Colon (tissue), 2 donors: ENCODE data around the gene PRRG2.

Experiments used
- FAIRE-seq: peaks from 2 replicates; lab custom pipeline; 2012; peaks lifted over from hg19 to GRCh38; lab: Jason Lieb, UNC
- donor health status: control.
- donor health status: control.

PRRG2 gene

GRCh38 chr19:49557641-49558325, 23.3 kb upstream of the PRRG2 start:
- FAIRE-seq, result no peak

GRCh38 chr19:49558591-49558990, 22.5 kb upstream of the PRRG2 start:
- no peak for FAIRE-seq

GRCh38 chr19:49559443-49559842, 21.7 kb upstream of the PRRG2 start:
- FAIRE-seq, result no peak

- FAIRE-seq, result no peak
These were observed 21.2 kb upstream of the PRRG2 start for GRCh38 chr19:49559928-49560327.

GRCh38 chr19:49560358-49560900, 20.7 kb upstream of the PRRG2 start:
- no peak for FAIRE-seq

GRCh38 chr19:49564616-49565045, 16.5 kb upstream of the PRRG2 start:
- no peak for FAIRE-seq

- no peak for FAIRE-seq
These were observed 15.9 kb upstream of the PRRG2 start for GRCh38 chr19:49565261-49565660.

GRCh38 chr19:49566302-49566701, 14.8 kb upstream of the PRRG2 start:
- FAIRE-seq, result no peak

GRCh38 chr19:49567861-49568441, 13.2 kb upstream of the PRRG2 start:
- FAIRE-seq, result no peak

- FAIRE-seq, result no peak
These were observed 10.8 kb upstream of the PRRG2 start for GRCh38 chr19:49570138-49570856.

GRCh38 chr19:49570997-49571676, 10.0 kb upstream of the PRRG2 start:
- no peak for FAIRE-seq

GRCh38 chr19:49573009-49573408, 8.1 kb upstream of the PRRG2 start:
- no peak for FAIRE-seq

- no peak for FAIRE-seq
These were observed 7.7 kb upstream of the PRRG2 start for GRCh38 chr19:49573425-49573824.

- no peak for FAIRE-seq
These were observed 6.8 kb upstream of the PRRG2 start for GRCh38 chr19:49574206-49574755.

- FAIRE-seq, result no peak
These were observed 1.9 kb upstream of the PRRG2 start for GRCh38 chr19:49579193-49579592.

- no peak for FAIRE-seq
These were observed 1.2 kb upstream of the PRRG2 start for GRCh38 chr19:49579947-49580263.

- FAIRE-seq, result no peak
These were observed 681 bp upstream of the PRRG2 start, which contains the start of gene NOSIP for GRCh38 chr19:49580264-49581006. Gene NOSIP, minus strand, starts transcription at chr19:49580556. Its CDS starts 19,865 bp downstream, at chr19:49560691.

- no peak for FAIRE-seq
These were observed 2.1 kb downstream of the PRRG2 start for GRCh38 chr19:49583239-49583638.

GRCh38 chr19:49585023-49585422, 3.9 kb downstream of the PRRG2 start:
- no peak for FAIRE-seq

GRCh38 chr19:49587227-49587626, 6.1 kb downstream of the PRRG2 start:
- FAIRE-seq, result no peak

- FAIRE-seq, result no peak
These were observed 7.4 kb downstream of the PRRG2 start for GRCh38 chr19:49588365-49589122.
